DND-41 (cell line): ENCODE data around the gene C6orf136.

Source experiments
- EZH2 ChIP-seq: IDR thresholded peaks from 3 replicates; pipeline ENCODE4 v1.6.1; 2012; ENCODE audit warnings: borderline replicate concordance, low read depth, mild to moderate bottlenecking, moderate library complexity, low read length, inconsistent platforms; ENCODE audit not compliant: severe bottlenecking
- TF ChIP-seq, protein P1 (sequence below): IDR thresholded peaks from 2 replicates; pipeline ENCODE4 v1.5.1; 2012; ENCODE audit warnings: borderline replicate concordance, low read length, moderate library complexity, mild to moderate bottlenecking; ENCODE audit not compliant: poor library complexity, severe bottlenecking; ENCODE audit errors: extremely low read depth

DNA sequence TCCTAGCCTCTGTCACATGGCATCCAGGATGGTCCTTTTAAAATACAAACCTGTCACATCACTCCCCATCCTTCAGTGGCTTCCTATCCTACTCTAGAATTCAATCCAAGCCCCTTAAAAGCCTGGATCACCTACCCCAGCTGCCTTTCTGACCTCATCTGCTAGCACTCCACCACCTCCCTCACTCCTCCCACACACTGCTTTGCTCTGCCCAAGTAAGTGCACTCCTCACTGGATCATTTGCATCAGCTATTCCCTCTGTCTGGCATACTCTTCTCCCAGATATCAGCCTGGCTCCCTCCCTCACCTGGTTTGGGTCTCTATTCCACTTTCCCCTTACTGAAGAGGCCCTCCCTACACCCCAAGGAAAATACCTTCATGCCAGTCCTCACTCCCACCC lies 10.5 kb downstream of the C6orf136 start:
- TF ChIP-seq, protein P1, sequence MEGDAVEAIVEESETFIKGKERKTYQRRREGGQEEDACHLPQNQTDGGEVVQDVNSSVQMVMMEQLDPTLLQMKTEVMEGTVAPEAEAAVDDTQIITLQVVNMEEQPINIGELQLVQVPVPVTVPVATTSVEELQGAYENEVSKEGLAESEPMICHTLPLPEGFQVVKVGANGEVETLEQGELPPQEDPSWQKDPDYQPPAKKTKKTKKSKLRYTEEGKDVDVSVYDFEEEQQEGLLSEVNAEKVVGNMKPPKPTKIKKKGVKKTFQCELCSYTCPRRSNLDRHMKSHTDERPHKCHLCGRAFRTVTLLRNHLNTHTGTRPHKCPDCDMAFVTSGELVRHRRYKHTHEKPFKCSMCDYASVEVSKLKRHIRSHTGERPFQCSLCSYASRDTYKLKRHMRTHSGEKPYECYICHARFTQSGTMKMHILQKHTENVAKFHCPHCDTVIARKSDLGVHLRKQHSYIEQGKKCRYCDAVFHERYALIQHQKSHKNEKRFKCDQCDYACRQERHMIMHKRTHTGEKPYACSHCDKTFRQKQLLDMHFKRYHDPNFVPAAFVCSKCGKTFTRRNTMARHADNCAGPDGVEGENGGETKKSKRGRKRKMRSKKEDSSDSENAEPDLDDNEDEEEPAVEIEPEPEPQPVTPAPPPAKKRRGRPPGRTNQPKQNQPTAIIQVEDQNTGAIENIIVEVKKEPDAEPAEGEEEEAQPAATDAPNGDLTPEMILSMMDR: no peak
- no peak for TF ChIP-seq EZH2
